Activated CD8-positive, alpha-beta memory T cell treated with anti-CD3 and anti-CD28 coated beads, Interleukin-2, amount 50 U/mL, for 1 hour (primary cell): ENCODE results near the gene CABP4.
"Not testable (repeated sequence)": the region's sequence is repeated elsewhere in the genome, so short reads cannot be mapped to it uniquely, and the experiment has no call there.

Experiments used
- DNase-seq: peaks from one replicate; pipeline ENCODE4 v3.0.0-alpha.2; 2020; ENCODE audit errors: extremely low read depth

The CABP4 gene

DNA sequence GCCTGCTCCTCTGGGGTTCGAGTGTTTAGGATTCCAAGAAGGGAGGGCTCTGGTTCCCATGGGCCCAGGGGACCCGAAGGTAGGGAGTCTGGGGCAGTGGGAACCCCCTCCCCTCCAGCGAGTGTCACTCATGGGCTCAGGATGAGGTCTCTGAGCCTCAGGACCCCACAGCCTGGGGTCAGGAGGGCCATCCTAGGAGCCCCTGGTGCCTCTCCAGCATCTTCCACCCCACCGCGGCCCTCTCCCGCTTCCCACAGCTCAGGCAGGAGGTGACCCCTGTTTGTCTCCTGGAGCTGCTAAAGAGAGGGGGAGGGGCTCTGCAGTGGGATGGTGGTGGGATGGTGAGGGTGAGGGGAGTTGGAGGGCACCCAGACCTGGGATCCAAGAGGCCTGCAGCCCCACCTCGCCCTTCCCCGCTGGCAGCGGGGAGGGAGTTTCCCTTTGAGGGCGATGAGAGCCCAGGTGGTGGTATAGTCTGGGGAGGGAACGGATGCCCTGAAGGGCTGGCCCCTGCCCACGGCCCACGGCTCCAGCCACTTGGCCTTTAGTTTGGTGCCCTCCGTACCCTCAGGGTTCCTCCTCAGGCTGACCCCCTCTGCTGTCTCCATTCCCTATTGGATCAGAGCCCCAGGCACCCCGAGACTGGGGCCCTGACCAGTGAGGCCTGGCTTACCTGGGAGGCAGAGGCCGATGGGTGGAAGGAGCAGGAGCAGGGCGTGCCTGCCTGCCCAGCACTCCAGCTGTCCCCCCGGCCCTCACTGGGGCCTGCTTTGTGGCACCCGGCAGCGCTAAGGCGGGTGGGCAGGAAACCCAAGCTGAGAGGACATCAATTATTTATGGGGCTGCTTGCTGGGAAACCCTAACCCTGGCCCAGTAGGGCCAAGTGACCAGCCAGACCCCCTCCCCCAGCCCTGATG, 1.1 kb upstream of the CABP4 start:
- no peak for DNase-seq

DNA sequence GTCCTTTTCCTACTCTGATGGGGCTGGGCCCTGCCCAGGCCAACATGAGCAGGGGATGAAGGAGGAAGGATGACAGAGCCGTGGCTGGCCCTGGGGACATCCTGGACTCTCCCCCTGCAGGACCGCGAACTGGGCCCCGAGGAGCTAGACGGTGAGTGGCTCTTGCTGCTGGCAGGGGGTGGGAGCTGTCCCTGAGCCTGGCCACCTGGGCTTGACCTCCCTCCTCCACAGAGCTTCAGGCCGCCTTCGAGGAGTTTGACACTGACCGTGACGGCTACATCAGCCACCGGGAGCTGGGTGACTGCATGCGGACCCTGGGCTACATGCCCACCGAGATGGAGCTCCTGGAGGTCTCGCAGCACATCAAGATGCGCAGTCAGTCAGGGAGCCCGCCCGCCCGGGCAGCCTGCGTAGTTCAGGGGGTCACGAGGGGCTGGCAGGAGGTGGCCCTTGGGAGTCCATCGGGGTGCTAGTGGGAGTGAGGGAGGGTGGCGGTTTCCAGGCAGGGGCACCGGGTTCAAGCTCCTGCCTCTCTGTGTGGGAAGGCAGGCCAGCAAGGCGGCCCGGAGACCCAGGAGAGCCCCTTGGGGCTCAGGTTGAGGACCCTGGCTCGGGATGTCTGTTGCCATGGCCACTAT, 1.0 kb downstream of the CABP4 start:
- DNase-seq: no peak

DNA sequence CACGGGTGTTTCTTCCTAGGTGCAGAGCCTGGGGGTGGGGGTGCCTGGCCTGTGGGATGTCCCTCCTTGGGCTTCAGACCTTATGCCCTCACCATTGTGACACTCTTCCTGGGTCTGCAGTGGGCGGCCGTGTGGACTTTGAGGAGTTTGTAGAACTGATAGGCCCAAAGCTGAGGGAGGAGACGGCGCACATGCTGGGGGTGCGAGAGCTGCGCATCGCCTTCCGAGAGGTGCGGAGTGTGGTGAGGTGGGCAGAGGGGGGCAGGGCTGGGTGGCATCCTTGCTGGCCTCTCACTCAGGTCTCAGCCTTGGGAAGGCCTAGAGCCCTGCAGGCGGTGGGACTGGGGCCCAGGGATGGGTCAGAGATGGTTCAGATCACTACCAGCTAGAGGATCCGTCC, 2.3 kb downstream of the CABP4 start:
- no peak for DNase-seq

DNA sequence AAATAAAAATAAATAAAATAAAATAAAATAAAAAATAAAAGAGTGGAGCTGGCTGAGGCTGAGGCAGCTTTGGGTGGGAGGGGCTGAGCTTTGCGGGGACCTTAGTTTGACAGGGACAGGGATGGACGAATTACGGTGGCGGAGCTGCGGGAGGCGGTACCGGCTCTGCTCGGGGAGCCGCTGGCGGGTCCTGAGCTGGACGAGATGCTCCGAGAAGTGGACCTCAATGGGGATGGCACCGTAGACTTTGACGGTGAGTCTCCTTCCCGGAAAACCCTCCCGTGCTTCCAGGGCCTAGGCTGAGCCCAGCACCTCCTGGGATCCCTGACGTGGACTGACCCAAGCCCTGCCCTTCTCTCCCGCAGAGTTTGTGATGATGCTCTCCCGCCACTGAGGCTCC, 3.1 kb downstream of the CABP4 start:
- no peak for DNase-seq

DNA sequence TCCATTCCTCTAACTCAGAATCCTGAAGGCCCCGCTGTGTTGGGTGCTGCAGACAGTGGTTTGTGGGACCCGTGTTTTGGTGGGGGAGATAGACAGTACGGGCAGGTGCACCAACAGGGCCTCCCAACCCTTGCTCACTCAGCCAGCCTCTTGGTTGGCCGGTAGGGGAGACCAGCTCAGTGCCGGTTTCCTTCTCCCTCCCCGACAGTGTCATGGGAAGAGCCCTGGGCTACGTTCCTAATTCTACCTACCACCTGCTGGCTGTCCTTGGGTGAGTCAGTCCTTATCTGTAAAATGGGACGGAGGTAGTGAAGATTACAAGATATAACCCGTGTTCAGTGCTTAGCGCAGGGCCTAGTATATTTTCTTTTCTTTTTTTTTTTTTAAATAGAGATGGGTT, 8.0 kb downstream of the CABP4 start:
- no peak for DNase-seq

DNA sequence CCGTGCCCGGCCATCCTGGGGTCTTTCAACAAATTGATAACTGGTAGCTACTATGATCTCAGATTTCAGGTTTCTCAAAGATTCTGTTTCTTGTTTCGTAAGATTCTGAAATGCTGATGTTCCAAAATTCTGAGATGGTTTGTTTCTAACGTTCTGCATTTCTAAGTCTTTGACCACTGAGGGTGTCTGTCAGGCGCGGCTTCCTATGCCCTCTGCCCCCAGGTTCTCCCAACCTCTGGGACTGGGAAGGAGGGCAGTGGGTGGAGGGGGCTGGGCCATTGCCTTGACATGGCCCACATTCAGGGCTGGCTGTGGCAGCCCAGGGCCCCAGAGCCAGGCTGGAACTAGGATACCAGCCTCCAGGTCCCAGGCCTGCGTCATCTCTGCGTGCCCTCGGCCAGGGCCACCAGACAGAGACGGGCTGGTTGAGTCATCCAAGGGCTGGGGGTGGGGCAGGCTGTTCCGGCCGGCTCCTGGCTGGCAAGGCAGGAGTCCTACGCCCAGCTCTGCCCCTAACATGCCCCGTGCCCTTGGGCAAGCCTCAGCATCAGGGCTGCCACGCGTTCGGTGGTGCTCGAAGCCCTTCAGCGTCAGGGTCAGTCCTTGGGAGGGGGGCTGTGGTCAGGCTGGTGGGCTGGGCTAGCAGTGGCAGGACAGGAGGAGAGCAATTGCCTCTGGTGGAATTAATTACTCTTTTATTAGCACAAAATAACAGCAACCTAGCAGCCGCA, 8.7 kb downstream of the CABP4 start:
- DNase-seq: no peak

DNA sequence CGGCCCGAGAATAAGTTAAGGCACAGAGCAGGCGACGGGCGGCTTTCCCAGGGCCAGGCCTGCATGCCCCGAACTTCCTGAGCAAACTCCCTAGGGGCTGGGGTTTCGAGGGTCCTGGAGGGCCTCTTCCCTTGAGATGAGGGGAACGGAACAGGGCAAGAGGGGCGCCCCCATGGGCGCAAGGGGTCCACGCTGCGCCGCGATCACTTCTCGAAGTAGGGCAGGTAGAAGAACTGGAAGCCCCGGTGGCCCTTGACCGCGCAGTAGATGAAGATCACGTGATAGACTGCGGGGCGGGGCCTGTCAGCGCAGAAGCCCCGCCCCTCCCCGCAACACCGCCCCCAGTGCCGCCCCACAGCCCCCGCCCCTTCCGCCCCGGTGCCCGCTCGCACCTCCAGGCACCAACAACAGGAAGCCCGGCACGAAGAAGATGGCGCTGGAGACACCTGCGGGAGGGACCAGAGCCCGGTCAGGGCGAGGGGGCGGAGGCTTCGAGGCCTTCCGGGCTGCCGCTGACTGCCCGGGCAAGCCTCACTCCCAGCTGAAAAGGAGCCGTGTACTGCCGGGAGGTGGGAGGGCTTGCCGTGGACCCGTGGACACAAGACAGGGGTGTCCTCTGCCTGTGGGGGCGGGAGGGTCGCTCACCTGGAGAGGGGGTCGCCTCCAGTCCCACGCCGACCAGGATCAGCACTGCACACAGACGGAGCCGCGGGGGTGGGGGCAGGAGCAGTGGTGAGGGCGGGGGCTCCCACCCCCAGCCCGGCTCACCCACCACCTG, 9.4 kb downstream of the CABP4 start:
- peak; percentile 87 for DNase-seq

DNA sequence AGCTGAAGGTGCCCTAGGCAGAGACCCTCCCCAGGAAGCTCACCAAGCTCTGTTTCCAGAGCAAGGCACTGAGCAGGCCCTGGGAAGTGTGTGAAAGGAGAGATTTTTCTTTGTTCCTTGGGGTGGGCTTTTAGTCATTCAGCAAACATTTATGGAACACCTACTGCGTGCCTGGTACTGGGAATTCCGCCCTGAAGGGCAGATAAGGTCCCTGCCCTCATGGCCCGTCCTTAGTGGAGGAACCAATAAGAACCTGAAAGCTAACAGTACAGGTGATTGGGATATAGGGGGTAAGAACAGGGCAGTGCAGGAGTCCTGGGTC, 10.0 kb downstream of the CABP4 start:
- no peak for DNase-seq

DNA sequence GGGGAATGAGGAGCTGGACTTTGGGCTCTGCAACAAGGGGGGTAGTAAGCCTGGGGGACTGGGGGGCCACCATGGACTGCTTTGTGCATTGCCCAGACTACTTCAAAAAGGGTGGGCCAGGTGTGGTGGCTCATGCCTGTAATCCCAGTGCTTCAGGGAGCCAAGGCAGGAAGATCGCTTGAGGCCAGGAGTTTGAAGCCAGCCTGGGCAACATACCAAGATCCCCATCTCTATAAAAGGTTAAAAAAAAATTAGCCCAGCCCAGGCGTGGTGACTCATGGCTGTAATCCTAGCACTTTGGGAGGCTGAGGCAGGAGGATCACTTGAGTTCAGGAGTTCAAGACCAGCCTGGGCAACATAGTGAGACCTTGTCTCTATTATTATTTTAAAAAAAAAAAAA, 10.4 kb downstream of the CABP4 start:
- not testable (repeated sequence) for DNase-seq

DNA sequence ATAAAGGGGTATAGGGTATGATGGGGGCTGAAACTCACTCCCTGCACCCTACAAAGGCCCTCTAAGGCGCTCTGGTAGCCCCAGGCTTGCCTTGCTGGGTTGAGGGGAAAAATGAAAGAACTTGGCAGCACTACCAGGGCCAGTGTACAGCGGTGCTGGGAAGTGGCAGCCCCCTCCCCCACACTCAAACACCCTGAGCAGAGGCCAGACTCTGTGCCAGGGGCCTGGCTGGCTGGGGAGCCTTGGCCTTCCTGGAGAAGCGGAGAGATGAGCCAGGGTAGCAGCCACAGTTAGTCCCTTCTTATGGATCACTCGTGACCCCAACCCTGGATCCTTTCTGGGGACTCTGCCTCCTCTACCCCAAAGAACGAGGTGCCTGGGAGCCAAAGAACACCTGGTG, 11.2 kb downstream of the CABP4 start:
- DNase-seq: no peak

DNA sequence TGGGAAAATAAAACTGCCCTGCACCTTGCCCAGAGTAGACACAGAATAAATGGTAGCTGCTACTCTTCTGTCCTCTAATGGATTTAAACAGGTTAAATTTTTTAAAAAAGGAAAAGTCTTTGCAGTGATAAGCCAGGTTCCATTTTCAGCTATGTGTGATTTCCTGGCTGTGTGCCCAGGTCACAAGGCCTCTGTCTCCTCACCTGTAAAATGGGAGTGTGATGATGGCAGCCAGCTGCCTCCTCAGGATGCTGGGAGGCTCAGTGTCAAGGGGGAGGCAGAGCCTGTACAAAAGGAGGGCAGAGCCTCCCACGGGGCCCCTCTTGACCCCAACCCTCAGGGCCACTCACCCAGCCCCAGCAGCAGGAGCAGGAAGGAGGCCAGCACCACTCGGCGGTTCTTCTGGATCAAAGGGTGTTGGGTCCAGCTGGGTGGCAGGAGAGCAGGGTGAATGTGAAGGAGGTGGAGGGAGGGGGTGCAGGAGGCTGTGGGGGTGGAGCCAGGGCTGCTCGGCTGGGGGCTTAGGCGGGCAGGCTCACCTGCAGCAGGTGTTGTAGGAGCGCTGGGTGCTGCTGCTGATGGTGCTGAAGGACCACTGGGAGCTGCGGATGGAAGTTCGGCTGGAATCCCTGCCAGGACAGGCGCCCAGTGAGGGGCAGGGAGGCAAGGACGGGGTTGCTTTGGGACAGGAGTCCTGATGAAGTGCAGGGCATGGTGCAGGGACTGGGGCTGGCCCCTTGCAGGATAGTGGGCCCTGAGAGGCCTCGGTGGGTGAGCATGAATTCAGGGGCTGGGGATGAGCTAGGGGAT, 12.0 kb downstream of the CABP4 start:
- no peak for DNase-seq

DNA sequence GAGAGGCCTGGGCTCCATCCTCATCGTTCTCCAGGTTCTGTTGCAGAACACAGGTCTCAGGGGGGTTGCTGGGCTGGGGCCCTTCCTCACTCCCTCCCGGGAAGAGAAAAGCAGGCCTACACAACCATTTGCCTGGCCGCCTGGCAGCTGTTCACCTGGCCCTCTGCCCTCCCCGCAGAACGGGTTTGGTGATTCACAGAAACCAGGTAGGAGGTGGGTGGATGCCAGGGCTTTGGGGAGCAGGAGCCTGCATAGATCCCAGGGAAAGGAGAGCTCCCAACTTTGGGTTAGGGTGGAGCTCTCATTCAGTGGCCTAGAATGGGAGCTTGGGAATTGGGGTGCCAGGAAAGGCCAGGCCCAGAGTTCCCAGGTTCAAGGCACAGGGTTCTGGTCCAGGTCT, 12.9 kb downstream of the CABP4 start:
- no peak for DNase-seq

DNA sequence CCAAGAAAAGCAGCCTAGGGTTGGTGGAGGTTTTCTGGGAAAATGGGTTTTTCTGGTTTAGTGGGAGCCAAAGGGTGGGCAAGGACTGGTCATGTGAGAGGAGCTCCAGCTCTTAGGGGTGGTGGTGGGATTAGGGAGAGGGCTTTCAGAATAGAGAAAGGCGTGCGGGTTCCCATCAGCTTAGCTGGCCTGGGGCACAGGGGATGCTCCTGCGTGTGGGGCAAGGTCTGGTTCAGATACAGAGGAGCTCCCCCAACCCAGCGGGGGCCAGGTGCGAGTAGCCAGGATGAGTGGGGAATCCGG, 13.3 kb downstream of the CABP4 start:
- DNase-seq: no peak

DNA sequence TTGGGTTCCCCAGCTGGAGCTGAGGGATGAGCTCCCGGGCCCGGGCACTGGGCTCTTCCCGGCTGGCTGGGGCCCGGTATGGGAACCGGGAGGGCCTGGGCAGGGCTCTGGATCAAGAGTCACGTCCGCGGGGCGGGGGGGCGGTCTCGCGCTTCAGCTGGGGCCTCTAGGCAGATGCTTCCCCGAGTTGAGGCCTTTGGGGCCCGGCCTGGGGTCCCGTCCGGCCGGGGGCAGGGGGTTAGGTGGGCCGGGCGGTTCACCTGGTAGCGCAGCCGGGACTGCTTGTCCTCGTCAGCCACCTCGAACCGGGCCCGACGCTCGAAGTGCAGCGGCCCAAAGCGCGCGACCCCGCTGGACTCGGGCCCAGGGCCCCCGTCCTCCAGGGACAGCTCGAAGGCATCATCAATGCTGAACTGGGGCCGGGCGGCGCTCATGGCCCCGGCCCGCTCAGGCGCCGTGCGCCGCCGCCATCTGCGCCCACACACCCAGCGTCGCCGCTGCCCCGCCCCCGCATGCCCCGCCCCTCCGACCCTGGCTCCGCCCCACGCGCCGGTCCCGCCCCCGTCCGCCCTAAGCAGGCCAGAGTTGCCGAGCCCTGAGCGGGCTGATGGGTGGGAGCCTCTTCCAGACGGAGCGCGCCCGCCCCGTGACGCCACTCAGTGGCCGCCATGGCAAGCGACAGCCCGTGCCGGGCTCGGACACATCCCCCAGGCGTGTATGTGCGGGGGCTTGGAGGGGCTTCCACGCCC, 13.8 kb downstream of the CABP4 start, which contains the start of gene TMEM134:
TSS of gene TMEM134 (minus strand) at position 493 of the 749 bp plus-strand sequence. CDS start at position 434, 59 bp downstream.
- DNase-seq: peak; percentile 80

DNA sequence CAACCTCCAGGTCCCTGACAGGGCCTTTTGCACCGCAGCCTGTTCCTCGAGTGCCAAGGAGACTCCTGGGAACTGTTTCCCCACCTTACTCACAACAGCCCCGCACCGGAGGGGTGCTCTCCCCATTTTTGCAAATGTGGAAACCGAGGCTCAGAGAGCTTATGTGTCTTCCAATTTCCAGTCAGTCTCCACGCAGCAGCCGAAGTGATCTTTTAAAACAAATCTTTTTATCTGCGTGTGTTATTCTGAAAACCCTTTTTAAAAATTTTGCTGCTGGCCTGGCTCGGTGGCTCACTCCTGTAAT, 14.3 kb downstream of the CABP4 start:
- no peak for DNase-seq

DNA sequence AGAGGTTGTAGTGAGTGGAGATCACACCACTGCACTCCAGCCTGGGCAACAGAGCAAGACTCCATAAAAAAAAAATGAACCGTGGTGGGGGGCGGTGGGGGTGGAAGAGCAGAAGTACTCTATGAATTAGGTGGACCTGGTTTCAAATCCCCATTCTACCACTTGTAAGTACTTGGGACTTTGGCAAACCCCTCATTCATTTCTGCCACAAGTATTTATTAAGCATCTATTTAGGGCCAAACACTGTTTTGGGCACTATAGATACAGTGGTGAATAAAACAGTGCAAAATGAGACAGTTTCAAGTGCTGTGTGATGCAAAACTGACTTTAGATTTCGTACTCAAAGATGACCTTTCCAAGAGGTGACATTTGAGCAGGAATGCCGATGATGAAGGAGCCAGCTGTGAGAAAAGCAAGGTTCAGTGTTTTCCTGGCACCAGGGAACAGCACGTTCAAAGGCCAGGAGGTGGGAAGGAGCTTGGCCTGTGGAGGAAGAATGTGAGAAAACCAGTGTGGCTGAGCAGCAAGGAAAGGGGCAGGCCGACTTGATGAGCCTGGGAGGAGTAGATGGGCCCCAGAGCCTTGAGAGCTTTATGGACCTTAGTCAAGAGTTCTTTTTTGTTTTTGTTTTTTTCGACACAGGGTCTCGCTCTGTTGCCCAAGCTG, 15.3 kb downstream of the CABP4 start:
- no peak for DNase-seq

DNA sequence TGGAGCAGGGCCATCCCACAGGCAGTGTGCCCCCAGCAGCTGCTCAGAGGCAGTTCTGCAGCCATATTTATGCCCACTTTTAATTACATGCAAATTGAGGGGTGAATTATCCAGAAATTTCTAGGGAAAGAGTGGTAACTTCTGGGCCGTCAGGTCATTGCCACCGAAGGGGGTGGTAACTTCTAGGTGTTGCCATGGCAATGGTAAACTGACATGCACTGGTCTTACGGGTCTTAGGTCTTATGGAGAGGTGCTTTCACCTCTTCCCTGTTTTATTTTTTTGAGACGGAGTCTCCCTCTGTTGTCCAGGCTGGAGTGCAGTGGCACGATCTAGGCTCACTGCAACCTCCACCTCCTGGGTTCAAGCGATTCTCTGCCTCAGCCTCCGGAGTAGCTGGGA, 17.7 kb downstream of the CABP4 start:
- no peak for DNase-seq

DNA sequence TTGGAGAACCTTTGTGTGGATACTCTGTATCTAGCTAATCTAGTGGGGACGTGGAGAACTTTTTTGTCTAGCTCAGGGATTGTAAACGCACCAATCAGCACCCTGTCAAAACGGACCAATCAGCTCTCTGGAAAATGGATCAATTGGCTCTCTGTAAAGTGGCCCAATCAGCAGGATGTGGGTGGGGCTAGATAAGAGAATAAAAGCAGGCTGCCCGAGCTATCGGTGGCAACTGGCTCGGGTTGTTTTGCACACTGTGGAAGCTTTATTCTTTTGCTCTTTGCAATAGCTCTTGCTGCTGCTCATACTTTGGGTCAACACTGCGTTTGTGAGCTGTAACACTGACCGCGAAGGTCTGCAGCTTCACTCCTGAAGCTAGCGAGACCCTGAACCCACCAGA, 21.5 kb downstream of the CABP4 start:
- DNase-seq: not testable (repeated sequence)

DNA sequence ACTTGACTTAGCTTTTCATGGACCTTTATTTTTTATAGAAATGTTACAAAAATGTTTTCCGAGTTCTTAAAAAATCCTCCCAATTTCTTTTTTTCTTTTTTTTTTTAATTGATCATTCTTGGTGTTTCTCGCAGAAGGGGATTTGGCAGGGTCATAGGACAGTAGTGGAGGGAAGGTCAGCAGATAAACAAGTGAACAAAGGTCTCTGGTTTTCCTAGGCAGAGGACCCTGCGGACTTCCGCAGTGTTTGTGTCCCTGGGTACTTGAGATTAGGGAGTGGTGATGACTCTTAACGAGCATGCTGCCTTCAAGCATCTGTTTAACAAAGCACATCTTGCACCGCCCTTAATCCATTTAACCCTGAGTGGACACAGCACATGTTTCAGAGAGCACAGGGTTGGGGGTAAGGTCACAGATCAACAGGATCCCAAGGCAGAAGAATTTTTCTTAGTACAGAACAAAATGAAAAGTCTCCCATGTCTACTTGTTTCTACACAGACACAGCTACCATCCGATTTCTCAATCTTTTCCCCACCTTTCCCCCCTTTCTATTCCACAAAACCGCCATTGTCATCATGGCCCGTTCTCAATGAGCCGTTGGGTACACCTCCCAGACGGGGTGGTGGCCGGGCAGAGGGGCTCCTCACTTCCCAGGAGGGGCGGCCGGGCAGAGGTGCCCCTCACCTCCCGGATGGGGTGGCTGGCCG, 22.3 kb downstream of the CABP4 start:
- DNase-seq: not testable (repeated sequence)
